Thoracic aorta endothelial cell (primary cell): Measurements from ENCODE around the gene CHST11. TPM values are rescaled to one million over a fixed set of nuclear protein-coding genes. Genes with fewer than 3 reads are reported as not detected.

Experiments used
- small RNA-seq: library from RNA; depleted of rRNA; stranded (forward); fragments of <200 nt; gene quantifications from one replicate; pipeline ENCODE3, GENCODE V24; 2012
- total RNA-seq: library from RNA; depleted of rRNA; stranded (reverse); fragments of >200 nt; gene quantifications from 2 replicates; pipeline ENCODE4 v1.2.3, GENCODE V29; 2012

CHST11 gene
- total RNA-seq: 9.0 and 11.8 TPM in 2 replicates

DNA sequence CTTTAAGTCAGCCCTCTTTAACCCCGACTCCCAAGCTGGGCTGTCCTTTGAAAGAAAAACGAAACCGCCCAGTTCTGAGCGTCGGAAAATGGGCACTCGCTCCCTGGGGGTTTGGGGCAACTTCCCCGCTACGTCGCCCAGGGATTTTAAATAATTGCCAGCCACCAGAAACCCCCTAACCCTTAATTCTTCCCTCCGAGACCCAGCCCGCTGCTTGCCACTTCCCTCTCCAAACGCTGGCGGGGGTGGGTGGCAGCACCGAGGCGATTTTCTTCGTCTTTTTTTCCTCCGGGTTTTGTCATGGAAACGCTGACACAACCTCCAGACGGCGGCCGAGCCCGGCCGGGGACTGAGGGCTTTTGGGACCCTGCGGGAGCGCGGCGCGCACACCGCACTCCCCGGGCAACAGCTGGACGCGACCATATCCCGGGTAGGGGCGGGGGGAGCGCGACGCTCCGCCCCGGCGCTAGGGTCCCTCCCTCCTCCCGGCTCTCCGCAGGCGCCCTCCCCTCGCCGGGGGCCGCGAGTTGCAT is at the start of gene CHST11:
Gene CHST11, plus strand, starts transcription at position 532 of the 533 bp plus-strand sequence.

Small RNA genes lying within 50 kb of the gene (small RNA-seq; reads per million reads assigned to genes)
- 0.77 reads per million, percentile 8 among the genes with 10 or more reads in this experiment for gene MIR3922

Other genes starting within 250 kb of the CHST11 start
- 966 and 987 TPM in 2 replicates for gene TXNRD1, start 241.2 kb upstream of the CHST11 start, total RNA-seq
- gene EID3, start 153.2 kb upstream of the CHST11 start, total RNA-seq: 35.5 and 38.6 TPM in 2 replicates